ENCODE measurements around the gene VPS50.
A peak's percentile ranks its signal among the peaks of the same experiment; 100 is the strongest.

VPS50 gene

GRCh38 chr7:93226310-93226709, 5.9 kb upstream of the VPS50 start, which contains the start of gene HEPACAM2:
Gene HEPACAM2, minus strand, starts transcription at chr7:93226469.
- no peak for TF ChIP-seq CTCF (conservative IDR thresholded peaks at IDR 0.05)

GRCh38 chr7:93228302-93228701, 3.9 kb upstream of the VPS50 start:
- peak overlapping the region; percentile 64 for H3K27ac ChIP-seq
- TF ChIP-seq CTCF (conservative IDR thresholded peaks at IDR 0.05), result peak; percentile 91

More at GRCh38 chr7:93226310-93226709, 5.9 kb upstream of the VPS50 start, which contains the start of gene HEPACAM2:
- H3K27ac ChIP-seq, result peak within 1 kb of the TSS; percentile 64

GRCh38 chr7:93231259-93231658, 907 bp upstream of the VPS50 start:
- no peak for TF ChIP-seq CTCF (conservative IDR thresholded peaks at IDR 0.05)
- peak overlapping the region; percentile 75 for H3K27ac ChIP-seq

DNA sequence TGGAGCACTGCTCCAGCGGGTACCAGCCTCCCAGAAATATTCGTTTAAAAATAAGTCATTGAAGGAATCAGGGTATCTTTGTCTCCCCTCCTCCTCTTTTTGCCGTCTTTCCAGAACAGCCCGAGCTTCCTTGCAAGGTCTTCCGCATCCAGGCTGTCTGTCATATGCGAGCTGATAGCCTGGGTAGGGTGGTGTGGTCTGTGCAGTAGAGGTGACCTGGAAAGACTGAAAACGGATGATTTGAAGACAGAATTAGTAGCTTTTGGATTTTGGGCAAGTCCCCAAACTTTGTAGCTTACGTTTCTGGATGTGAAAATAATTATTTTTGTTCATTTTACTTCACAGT, 480 bp downstream of the VPS50 start:
- peak overlapping the region; percentile 75 for H3K27ac ChIP-seq
- TF ChIP-seq CTCF (conservative IDR thresholded peaks at IDR 0.05), result no peak

GRCh38 chr7:93235541-93235940, 3.4 kb downstream of the VPS50 start:
- no peak for TF ChIP-seq CTCF (conservative IDR thresholded peaks at IDR 0.05)
- no peak overlapping the region for H3K27ac ChIP-seq

GRCh38 chr7:93238131-93238530, 6.0 kb downstream of the VPS50 start:
- no peak for TF ChIP-seq CTCF (conservative IDR thresholded peaks at IDR 0.05)

GRCh38 chr7:93238748-93239147, 6.6 kb downstream of the VPS50 start:
- no peak overlapping the region for H3K27ac ChIP-seq
- TF ChIP-seq CTCF (conservative IDR thresholded peaks at IDR 0.05), result no peak

More at GRCh38 chr7:93238131-93238530, 6.0 kb downstream of the VPS50 start:
- no peak overlapping the region for H3K27ac ChIP-seq

Measured in VCaP (cell line).